ENCODE data around the gene NEB.
"Not testable (repeated sequence)": the region's sequence is repeated elsewhere in the genome, so short reads cannot be mapped to it uniquely, and the experiment has no call there.

NEB gene

DNA sequence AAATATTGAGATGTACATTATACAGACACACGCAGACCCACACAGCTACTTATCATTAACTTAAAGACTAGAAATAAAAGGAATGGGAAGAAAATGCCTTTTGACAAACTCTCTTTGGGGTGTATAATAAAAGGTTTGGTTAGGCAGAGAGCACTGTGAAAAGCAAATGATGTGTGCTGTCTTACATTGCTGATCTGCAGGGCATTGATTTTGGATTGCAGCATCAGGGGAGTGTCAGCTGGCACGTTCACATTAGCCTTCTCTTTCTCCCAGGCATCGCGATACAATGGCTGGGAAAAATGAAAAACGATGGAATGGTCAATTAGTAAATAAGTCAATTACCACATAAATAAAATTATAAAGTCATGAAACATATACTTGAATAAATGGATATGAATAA is 131.9 kb downstream of the NEB start:
- H3K36me3 ChIP-seq (ENCODE audit: control insufficient read depth in 4 of 4, insufficient read depth in 4 of 4, low read length in 3 of 4); H3K4me3 ChIP-seq (ENCODE audit: control insufficient read depth in 1 of 7, extremely low read depth in 1 of 7, insufficient read depth in 4 of 7, low read depth in 2 of 7, low read length in 6 of 7); H3K27me3 ChIP-seq (replicated peaks in 2 of 5; ENCODE audit: control insufficient read depth in 4 of 5, insufficient read depth in 5 of 5, low read length in 4 of 5); H3K27ac ChIP-seq (ENCODE audit: insufficient read depth in 1 of 2, low read depth in 1 of 2, low read length in 2 of 2, poor library complexity in 1 of 2, severe bottlenecking in 2 of 2); H3K9me3 ChIP-seq (ENCODE audit: control extremely low read depth in 1 of 5, control insufficient read depth in 4 of 5, insufficient read depth in 2 of 5, low read depth in 1 of 5, low read length in 4 of 5); CTCF ChIA-PET; H3K4me1 ChIP-seq (ENCODE audit: control extremely low read depth in 1 of 4, control insufficient read depth in 4 of 4, insufficient read depth in 4 of 4, low read length in 3 of 4); DNase-seq; POLR2A ChIA-PET: not testable (repeated sequence)
- no CpG with 5 or more reads among the region's 5 CpGs for WGBS (ENCODE audit: insufficient coverage)

DNA sequence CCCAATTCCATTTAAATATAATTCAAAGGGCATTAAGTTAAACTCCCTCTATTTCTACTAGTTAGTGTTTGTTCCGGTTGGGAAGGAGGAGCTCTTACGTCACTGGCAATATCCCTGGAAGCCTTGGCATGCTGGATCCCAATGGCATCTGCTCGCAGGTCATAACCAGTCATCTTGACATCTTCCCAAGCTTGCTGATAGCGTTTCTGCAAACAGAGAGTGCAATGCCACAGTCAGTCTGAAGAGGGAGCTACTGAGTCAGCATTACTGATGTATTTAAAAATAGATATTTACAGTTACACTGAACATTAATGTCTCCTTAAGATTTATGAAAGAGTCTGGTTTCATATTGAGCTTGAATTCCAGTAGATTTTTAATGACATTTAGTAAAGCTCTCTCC is 132.5 kb downstream of the NEB start:
- H3K36me3 ChIP-seq (ENCODE audit: control insufficient read depth in 4 of 4, insufficient read depth in 4 of 4, low read length in 3 of 4); DNase-seq; H3K4me3 ChIP-seq (ENCODE audit: control insufficient read depth in 1 of 7, extremely low read depth in 1 of 7, insufficient read depth in 4 of 7, low read depth in 2 of 7, low read length in 6 of 7); POLR2A ChIA-PET; H3K9me3 ChIP-seq (ENCODE audit: control extremely low read depth in 1 of 5, control insufficient read depth in 4 of 5, insufficient read depth in 2 of 5, low read depth in 1 of 5, low read length in 4 of 5); H3K4me1 ChIP-seq (ENCODE audit: control extremely low read depth in 1 of 4, control insufficient read depth in 4 of 4, insufficient read depth in 4 of 4, low read length in 3 of 4); H3K27me3 ChIP-seq (replicated peaks in 2 of 5; ENCODE audit: control insufficient read depth in 4 of 5, insufficient read depth in 5 of 5, low read length in 4 of 5); CTCF ChIA-PET; H3K27ac ChIP-seq (ENCODE audit: insufficient read depth in 1 of 2, low read depth in 1 of 2, low read length in 2 of 2, poor library complexity in 1 of 2, severe bottlenecking in 2 of 2): not testable (repeated sequence)
- WGBS (ENCODE audit: insufficient coverage): no CpG with 5 or more reads among the region's 4 CpGs

DNA sequence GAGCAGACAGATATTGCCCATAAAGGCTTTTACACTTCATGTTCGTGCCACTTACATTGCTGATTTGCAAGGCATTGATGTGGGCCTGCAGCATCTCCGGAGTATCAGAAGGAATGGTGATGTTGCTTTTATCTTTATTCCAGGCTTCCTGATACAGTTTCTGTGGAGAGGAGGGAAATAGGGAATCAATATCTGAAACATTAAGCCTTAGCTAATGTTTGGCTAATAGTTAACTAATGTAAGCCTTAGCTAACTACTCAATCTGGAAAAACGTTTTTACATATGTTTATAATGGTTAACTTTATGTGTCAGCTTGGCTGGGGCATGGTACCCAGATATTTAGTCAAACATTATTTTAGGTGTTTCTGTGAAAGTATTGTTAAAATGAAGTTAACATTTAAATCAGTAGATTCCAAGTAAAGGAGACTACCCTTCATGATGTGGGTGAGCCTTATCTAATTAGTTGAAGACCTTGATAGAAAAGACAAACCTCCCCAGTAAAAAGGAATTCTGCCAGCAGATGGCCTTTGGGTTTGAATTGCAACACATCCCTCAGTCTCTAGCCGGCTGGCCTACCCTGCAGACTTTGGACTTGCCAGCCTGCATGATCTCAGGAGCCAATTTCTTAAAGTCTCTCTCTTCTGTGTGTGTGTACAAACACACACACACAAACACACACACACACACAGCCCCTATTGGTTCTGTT is 137.2 kb downstream of the NEB start:
- H3K9me3 ChIP-seq (ENCODE audit: control extremely low read depth in 1 of 5, control insufficient read depth in 4 of 5, insufficient read depth in 2 of 5, low read depth in 1 of 5, low read length in 4 of 5); H3K4me1 ChIP-seq (ENCODE audit: control extremely low read depth in 1 of 4, control insufficient read depth in 4 of 4, insufficient read depth in 4 of 4, low read length in 3 of 4); DNase-seq; H3K36me3 ChIP-seq (ENCODE audit: control insufficient read depth in 4 of 4, insufficient read depth in 4 of 4, low read length in 3 of 4); H3K4me3 ChIP-seq (ENCODE audit: control insufficient read depth in 1 of 7, extremely low read depth in 1 of 7, insufficient read depth in 4 of 7, low read depth in 2 of 7, low read length in 6 of 7); H3K27ac ChIP-seq (ENCODE audit: insufficient read depth in 1 of 2, low read depth in 1 of 2, low read length in 2 of 2, poor library complexity in 1 of 2, severe bottlenecking in 2 of 2); CTCF ChIA-PET; H3K27me3 ChIP-seq (replicated peaks in 2 of 5; ENCODE audit: control insufficient read depth in 4 of 5, insufficient read depth in 5 of 5, low read length in 4 of 5); POLR2A ChIA-PET: not testable (repeated sequence)
- no CpG with 5 or more reads among the region's 4 CpGs for WGBS (ENCODE audit: insufficient coverage)

DNA sequence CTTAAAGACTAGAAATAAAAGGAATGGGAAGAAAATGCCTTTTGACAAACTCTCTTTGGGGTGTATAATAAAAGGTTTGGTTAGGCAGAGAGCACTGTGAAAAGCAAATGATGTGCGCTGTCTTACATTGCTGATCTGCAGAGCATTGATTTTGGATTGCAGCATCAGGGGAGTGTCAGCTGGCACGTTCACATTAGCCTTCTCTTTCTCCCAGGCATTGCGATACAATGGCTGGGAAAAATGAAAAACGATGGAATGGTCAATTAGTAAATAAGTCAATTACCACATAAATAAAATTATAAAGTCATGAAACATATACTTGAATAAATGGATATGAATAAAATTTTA is 142.4 kb downstream of the NEB start:
- CTCF ChIA-PET: not testable (repeated sequence)

DNA sequence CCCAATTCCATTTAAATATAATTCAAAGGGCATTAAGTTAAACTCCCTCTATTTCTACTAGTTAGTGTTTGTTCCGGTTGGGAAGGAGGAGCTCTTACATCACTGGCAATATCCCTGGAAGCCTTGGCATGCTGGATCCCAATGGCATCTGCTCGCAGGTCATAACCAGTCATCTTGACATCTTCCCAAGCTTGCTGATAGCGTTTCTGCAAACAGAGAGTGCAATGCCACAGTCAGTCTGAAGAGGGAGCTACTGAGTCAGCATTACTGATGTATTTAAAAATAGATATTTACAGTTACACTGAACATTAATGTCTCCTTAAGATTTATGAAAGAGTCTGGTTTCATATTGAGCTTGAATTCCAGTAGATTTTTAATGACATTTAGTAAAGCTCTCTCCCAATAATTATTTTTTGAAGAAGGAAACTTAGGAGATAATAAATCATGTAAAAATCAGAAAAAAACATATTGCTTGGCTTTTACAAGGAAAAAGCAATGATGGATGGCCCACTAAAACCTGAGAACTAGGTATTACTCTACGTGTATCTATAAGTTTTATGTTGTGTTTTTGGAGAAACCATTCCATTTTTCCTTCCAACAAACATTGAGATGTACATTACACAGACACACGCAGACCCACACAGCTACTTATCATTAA is 142.9 kb downstream of the NEB start:
- H3K4me1 ChIP-seq (ENCODE audit: control extremely low read depth in 1 of 4, control insufficient read depth in 4 of 4, insufficient read depth in 4 of 4, low read length in 3 of 4); H3K27me3 ChIP-seq (replicated peaks in 2 of 5; ENCODE audit: control insufficient read depth in 4 of 5, insufficient read depth in 5 of 5, low read length in 4 of 5); H3K9me3 ChIP-seq (ENCODE audit: control extremely low read depth in 1 of 5, control insufficient read depth in 4 of 5, insufficient read depth in 2 of 5, low read depth in 1 of 5, low read length in 4 of 5); H3K36me3 ChIP-seq (ENCODE audit: control insufficient read depth in 4 of 4, insufficient read depth in 4 of 4, low read length in 3 of 4); CTCF ChIA-PET; DNase-seq; POLR2A ChIA-PET; H3K4me3 ChIP-seq (ENCODE audit: control insufficient read depth in 1 of 7, extremely low read depth in 1 of 7, insufficient read depth in 4 of 7, low read depth in 2 of 7, low read length in 6 of 7); H3K27ac ChIP-seq (ENCODE audit: insufficient read depth in 1 of 2, low read depth in 1 of 2, low read length in 2 of 2, poor library complexity in 1 of 2, severe bottlenecking in 2 of 2): not testable (repeated sequence)
- no CpG with 5 or more reads among the region's 5 CpGs for WGBS (ENCODE audit: insufficient coverage)

More for the DNA sequence above, 142.4 kb downstream of the NEB start:
- H3K4me3 ChIP-seq (ENCODE audit: control insufficient read depth in 1 of 7, extremely low read depth in 1 of 7, insufficient read depth in 4 of 7, low read depth in 2 of 7, low read length in 6 of 7); H3K36me3 ChIP-seq (ENCODE audit: control insufficient read depth in 4 of 4, insufficient read depth in 4 of 4, low read length in 3 of 4); H3K9me3 ChIP-seq (ENCODE audit: control extremely low read depth in 1 of 5, control insufficient read depth in 4 of 5, insufficient read depth in 2 of 5, low read depth in 1 of 5, low read length in 4 of 5); DNase-seq; H3K27ac ChIP-seq (ENCODE audit: insufficient read depth in 1 of 2, low read depth in 1 of 2, low read length in 2 of 2, poor library complexity in 1 of 2, severe bottlenecking in 2 of 2); H3K27me3 ChIP-seq (replicated peaks in 2 of 5; ENCODE audit: control insufficient read depth in 4 of 5, insufficient read depth in 5 of 5, low read length in 4 of 5); H3K4me1 ChIP-seq (ENCODE audit: control extremely low read depth in 1 of 4, control insufficient read depth in 4 of 4, insufficient read depth in 4 of 4, low read length in 3 of 4); POLR2A ChIA-PET: not testable (repeated sequence)
- 100% methylated on average over 1 of the region's 4 CpGs for WGBS (ENCODE audit: insufficient coverage)

DNA sequence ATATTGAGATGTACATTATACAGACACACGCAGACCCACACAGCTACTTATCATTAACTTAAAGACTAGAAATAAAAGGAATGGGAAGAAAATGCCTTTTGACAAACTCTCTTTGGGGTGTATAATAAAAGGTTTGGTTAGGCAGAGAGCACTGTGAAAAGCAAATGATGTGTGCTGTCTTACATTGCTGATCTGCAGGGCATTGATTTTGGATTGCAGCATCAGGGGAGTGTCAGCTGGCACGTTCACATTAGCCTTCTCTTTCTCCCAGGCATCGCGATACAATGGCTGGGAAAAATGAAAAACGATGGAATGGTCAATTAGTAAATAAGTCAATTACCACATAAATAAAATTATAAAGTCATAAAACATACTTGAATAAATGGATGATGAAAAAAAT is 153.0 kb downstream of the NEB start:
- CTCF ChIA-PET; H3K27ac ChIP-seq (ENCODE audit: insufficient read depth in 1 of 2, low read depth in 1 of 2, low read length in 2 of 2, poor library complexity in 1 of 2, severe bottlenecking in 2 of 2); H3K9me3 ChIP-seq (ENCODE audit: control extremely low read depth in 1 of 5, control insufficient read depth in 4 of 5, insufficient read depth in 2 of 5, low read depth in 1 of 5, low read length in 4 of 5); H3K4me3 ChIP-seq (ENCODE audit: control insufficient read depth in 1 of 7, extremely low read depth in 1 of 7, insufficient read depth in 4 of 7, low read depth in 2 of 7, low read length in 6 of 7); POLR2A ChIA-PET; H3K36me3 ChIP-seq (ENCODE audit: control insufficient read depth in 4 of 4, insufficient read depth in 4 of 4, low read length in 3 of 4); DNase-seq; H3K27me3 ChIP-seq (replicated peaks in 2 of 5; ENCODE audit: control insufficient read depth in 4 of 5, insufficient read depth in 5 of 5, low read length in 4 of 5); H3K4me1 ChIP-seq (ENCODE audit: control extremely low read depth in 1 of 4, control insufficient read depth in 4 of 4, insufficient read depth in 4 of 4, low read length in 3 of 4): not testable (repeated sequence)
- no CpG with 5 or more reads among the region's 5 CpGs for WGBS (ENCODE audit: insufficient coverage)

DNA sequence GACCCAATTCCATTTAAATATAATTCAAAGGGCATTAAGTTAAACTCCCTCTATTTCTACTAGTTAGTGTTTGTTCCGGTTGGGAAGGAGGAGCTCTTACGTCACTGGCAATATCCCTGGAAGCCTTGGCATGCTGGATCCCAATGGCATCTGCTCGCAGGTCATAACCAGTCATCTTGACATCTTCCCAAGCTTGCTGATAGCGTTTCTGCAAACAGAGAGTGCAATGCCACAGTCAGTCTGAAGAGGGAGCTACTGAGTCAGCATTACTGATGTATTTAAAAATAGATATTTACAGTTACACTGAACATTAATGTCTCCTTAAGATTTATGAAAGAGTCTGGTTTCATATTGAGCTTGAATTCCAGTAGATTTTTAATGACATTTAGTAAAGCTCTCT is 153.6 kb downstream of the NEB start:
- H3K27ac ChIP-seq (ENCODE audit: insufficient read depth in 1 of 2, low read depth in 1 of 2, low read length in 2 of 2, poor library complexity in 1 of 2, severe bottlenecking in 2 of 2); CTCF ChIA-PET; H3K4me1 ChIP-seq (ENCODE audit: control extremely low read depth in 1 of 4, control insufficient read depth in 4 of 4, insufficient read depth in 4 of 4, low read length in 3 of 4); POLR2A ChIA-PET; H3K36me3 ChIP-seq (ENCODE audit: control insufficient read depth in 4 of 4, insufficient read depth in 4 of 4, low read length in 3 of 4); H3K9me3 ChIP-seq (ENCODE audit: control extremely low read depth in 1 of 5, control insufficient read depth in 4 of 5, insufficient read depth in 2 of 5, low read depth in 1 of 5, low read length in 4 of 5); DNase-seq; H3K27me3 ChIP-seq (replicated peaks in 2 of 5; ENCODE audit: control insufficient read depth in 4 of 5, insufficient read depth in 5 of 5, low read length in 4 of 5); H3K4me3 ChIP-seq (ENCODE audit: control insufficient read depth in 1 of 7, extremely low read depth in 1 of 7, insufficient read depth in 4 of 7, low read depth in 2 of 7, low read length in 6 of 7): not testable (repeated sequence)
- WGBS (ENCODE audit: insufficient coverage): no CpG with 5 or more reads among the region's 4 CpGs
